ENCODE measurements around the gene ITGB2. TPM values are rescaled to one million over a fixed set of nuclear protein-coding genes. Genes with fewer than 3 reads are reported as not detected.
A peak's percentile ranks its signal among the peaks of the same experiment; 100 is the strongest.

ITGB2 gene
- total RNA-seq, 1 experiment from 2014 or later = 24.8 TPM

GRCh38 chr21:44849616-44850130 lies 71.0 kb downstream of the ITGB2 start:
- peaks cover 84% of the 10 kb centered on the region for H3K36me3 Mint-ChIP-seq (ENCODE audit: insufficient read depth, unreplicated experiment)

DNA sequence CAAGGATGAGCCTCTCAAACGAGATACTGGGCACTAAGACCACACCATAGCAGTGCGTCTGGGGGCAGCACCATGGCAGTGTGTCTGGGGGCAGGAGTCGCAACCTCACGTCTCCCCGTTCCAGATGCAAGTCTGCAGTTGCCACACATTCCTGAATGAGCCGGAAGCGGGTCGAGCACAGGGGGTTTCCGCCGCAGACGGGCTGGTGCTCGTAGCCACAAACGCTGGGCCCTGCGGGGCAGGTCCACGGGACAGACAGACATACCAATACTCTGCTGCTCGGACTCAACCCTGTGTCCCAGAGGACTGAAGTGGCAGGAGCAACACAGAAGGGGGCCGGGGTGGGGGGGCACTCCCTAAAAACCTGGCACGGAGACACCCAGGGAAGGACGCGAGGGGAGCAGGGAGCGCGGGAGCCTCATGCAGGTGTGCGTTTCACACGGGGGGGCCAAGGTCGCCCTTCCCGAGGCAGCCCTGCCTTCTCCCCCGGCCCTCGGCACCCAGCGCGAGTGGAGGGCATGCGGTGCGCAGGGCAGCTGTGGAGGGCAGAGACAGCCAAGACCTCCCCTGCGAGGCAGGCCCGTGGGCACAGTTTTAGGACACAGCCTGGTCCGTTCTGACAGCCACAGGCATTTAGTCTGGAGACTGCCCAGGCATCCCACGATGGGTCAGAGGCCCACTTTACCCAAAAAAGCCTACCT lies 71.7 kb downstream of the ITGB2 start:
- no peak for DNase-seq (ENCODE audit: unreplicated experiment)
- no peaks in the 10 kb centered on the region for H3K4me1 Mint-ChIP-seq (ENCODE audit: insufficient read depth, unreplicated experiment)
- H3K36me3 Mint-ChIP-seq (ENCODE audit: insufficient read depth, unreplicated experiment) = peaks cover 82% of the 10 kb centered on the region
- BruUV-seq (replicated peaks) = no TSS peak
- H3K27me3 Mint-ChIP-seq (ENCODE audit: insufficient read depth, unreplicated experiment) = no peaks in the 10 kb centered on the region
- intact Hi-C loops (cut with micrococcal nuclease) = no loop called here
- ChIA-PET POLR2A (no interaction called here), CTCF (interaction anchor here (0.7 to 1.2 kb wide), 2 partner anchors 33 to 101 kb away, joined by 3 read pairs; no protein-coding TSS in a partner anchor)
- H3K27ac Mint-ChIP-seq (ENCODE audit: low read depth, unreplicated experiment) = no peak overlapping the region
- TF ChIP-seq, protein P1, sequence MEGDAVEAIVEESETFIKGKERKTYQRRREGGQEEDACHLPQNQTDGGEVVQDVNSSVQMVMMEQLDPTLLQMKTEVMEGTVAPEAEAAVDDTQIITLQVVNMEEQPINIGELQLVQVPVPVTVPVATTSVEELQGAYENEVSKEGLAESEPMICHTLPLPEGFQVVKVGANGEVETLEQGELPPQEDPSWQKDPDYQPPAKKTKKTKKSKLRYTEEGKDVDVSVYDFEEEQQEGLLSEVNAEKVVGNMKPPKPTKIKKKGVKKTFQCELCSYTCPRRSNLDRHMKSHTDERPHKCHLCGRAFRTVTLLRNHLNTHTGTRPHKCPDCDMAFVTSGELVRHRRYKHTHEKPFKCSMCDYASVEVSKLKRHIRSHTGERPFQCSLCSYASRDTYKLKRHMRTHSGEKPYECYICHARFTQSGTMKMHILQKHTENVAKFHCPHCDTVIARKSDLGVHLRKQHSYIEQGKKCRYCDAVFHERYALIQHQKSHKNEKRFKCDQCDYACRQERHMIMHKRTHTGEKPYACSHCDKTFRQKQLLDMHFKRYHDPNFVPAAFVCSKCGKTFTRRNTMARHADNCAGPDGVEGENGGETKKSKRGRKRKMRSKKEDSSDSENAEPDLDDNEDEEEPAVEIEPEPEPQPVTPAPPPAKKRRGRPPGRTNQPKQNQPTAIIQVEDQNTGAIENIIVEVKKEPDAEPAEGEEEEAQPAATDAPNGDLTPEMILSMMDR (IDR thresholded peaks at IDR 0.05; ENCODE audit: unreplicated experiment) = no peak
- no peak overlapping the region for H3K4me3 Mint-ChIP-seq (ENCODE audit: unreplicated experiment)
- no peaks in the 10 kb centered on the region for H3K9me3 Mint-ChIP-seq (ENCODE audit: unreplicated experiment)

More at GRCh38 chr21:44849616-44850130, 71.0 kb downstream of the ITGB2 start:
- no peak overlapping the region for H3K27ac Mint-ChIP-seq (ENCODE audit: low read depth, unreplicated experiment)
- CTCF ChIA-PET = no interaction called here
- no peak for DNase-seq (ENCODE audit: unreplicated experiment)
- no peaks in the 10 kb centered on the region for H3K27me3 Mint-ChIP-seq (ENCODE audit: insufficient read depth, unreplicated experiment)
- POLR2A ChIA-PET = interaction anchor here (1.1 kb wide), 1 partner anchor 26 kb away, joined by 4 read pairs; no protein-coding TSS in a partner anchor
- H3K4me3 Mint-ChIP-seq (ENCODE audit: unreplicated experiment) = no peak overlapping the region
- TSS peak; percentile 52 for BruUV-seq (replicated peaks)
- intact Hi-C loops (cut with micrococcal nuclease) = no loop called here
- no peaks in the 10 kb centered on the region for H3K4me1 Mint-ChIP-seq (ENCODE audit: insufficient read depth, unreplicated experiment)
- H3K9me3 Mint-ChIP-seq (ENCODE audit: unreplicated experiment) = no peaks in the 10 kb centered on the region
- TF ChIP-seq, protein P1 (IDR thresholded peaks at IDR 0.05; ENCODE audit: unreplicated experiment) = no peak

- TF ChIP-seq, protein P1 (IDR thresholded peaks at IDR 0.05; ENCODE audit: unreplicated experiment) = no peak
- ChIA-PET CTCF (interaction anchor here (1.2 to 2.0 kb wide), 2 partner anchors 10 to 103 kb away, joined by 3 to 4 read pairs; no protein-coding TSS in a partner anchor), POLR2A (interaction anchor here (0.6 to 1.1 kb wide), 4 partner anchors 24 to 509 kb away, joined by 3 to 4 read pairs (median 3); partner anchors contain the start of gene CFAP410)
- Mint-ChIP-seq H3K9me3 (ENCODE audit: unreplicated experiment) (no peaks in the 10 kb centered on the region), H3K4me3 (ENCODE audit: unreplicated experiment) (no peak overlapping the region), H3K4me1 (ENCODE audit: insufficient read depth, unreplicated experiment) (no peaks in the 10 kb centered on the region), H3K27me3 (ENCODE audit: insufficient read depth, unreplicated experiment) (no peaks in the 10 kb centered on the region), H3K27ac (ENCODE audit: low read depth, unreplicated experiment) (no peak overlapping the region), H3K36me3 (ENCODE audit: insufficient read depth, unreplicated experiment) (peaks cover 67% of the 10 kb centered on the region)
- BruUV-seq (replicated peaks) = no TSS peak
- no peak for DNase-seq (ENCODE audit: unreplicated experiment)
- intact Hi-C loops (cut with micrococcal nuclease) = loop anchor here (2.0 kb wide), 2 partner anchors 25 to 47 kb away; partner anchors contain the start of genes PTTG1IP and UBE2G2
These were observed 73.2 kb downstream of the ITGB2 start for GRCh38 chr21:44847261-44848056.

Measured in MCF 10A (cell line).